ENCODE results near the gene EIF1AY.
"Not testable (repeated sequence)": the region's sequence is repeated elsewhere in the genome, so short reads cannot be mapped to it uniquely, and the experiment has no call there.

EIF1AY gene

DNA sequence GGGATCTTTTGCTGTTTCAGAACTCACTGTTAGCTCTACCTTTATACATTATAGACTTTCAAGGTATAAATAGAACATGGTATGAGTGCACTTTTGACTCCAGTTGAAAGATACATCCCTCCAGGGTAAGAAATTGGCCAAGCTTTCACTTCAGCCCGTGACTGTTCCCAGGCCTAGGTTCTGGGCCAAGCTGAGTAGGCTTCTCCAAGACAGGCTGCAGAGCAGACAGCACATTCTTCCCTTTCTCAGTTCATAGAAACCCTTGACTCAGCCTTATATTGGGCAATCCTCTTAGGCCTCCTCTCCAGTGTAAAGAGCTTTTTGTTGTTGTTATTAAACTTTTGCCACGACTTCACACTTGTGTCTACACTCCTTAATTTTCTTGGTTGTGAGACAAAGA, 29.5 kb upstream of the EIF1AY start:
- DNase-seq, result no peak
- in situ Hi-C loops (cut with HindIII; ENCODE audit: low pct_ligation_motif_present, low sequenced_read_pairs), result no loop called here
- TF ChIP-seq, protein P1, sequence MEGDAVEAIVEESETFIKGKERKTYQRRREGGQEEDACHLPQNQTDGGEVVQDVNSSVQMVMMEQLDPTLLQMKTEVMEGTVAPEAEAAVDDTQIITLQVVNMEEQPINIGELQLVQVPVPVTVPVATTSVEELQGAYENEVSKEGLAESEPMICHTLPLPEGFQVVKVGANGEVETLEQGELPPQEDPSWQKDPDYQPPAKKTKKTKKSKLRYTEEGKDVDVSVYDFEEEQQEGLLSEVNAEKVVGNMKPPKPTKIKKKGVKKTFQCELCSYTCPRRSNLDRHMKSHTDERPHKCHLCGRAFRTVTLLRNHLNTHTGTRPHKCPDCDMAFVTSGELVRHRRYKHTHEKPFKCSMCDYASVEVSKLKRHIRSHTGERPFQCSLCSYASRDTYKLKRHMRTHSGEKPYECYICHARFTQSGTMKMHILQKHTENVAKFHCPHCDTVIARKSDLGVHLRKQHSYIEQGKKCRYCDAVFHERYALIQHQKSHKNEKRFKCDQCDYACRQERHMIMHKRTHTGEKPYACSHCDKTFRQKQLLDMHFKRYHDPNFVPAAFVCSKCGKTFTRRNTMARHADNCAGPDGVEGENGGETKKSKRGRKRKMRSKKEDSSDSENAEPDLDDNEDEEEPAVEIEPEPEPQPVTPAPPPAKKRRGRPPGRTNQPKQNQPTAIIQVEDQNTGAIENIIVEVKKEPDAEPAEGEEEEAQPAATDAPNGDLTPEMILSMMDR (IDR thresholded peaks at IDR 0.05; ENCODE audit: low read depth, low read length, missing control alignments), result no peak

GRCh38 chrY:20549289-20549688, 26.3 kb upstream of the EIF1AY start:
- no peak for DNase-seq
- in situ Hi-C loops (cut with HindIII; ENCODE audit: low pct_ligation_motif_present, low sequenced_read_pairs), result no loop called here
- Histone ChIP-seq H3K36me3 (replicated peaks) (no peaks in the 10 kb centered on the region), H3K27me3 (replicated peaks) (no peaks in the 10 kb centered on the region), H3K27ac (no peak overlapping the region), H3K4me3 (ENCODE audit: low read depth, low read length) (no peak overlapping the region)
- TF ChIP-seq, protein P1 (IDR thresholded peaks at IDR 0.05; ENCODE audit: low read depth, low read length, missing control alignments), result no peak

More for the DNA sequence above, 29.5 kb upstream of the EIF1AY start:
- Histone ChIP-seq H3K4me3 (ENCODE audit: low read depth, low read length) (no peak overlapping the region), H3K27ac (no peak overlapping the region), H3K36me3 (replicated peaks) (no peaks in the 10 kb centered on the region), H3K27me3 (replicated peaks) (no peaks in the 10 kb centered on the region)

- Histone ChIP-seq H3K36me3 (replicated peaks) (no peaks in the 10 kb centered on the region), H3K4me3 (ENCODE audit: low read depth, low read length) (no peak overlapping the region), H3K27ac (no peak overlapping the region), H3K27me3 (replicated peaks) (no peaks in the 10 kb centered on the region)
- in situ Hi-C loops (cut with HindIII; ENCODE audit: low pct_ligation_motif_present, low sequenced_read_pairs), result no loop called here
- TF ChIP-seq, protein P1 (IDR thresholded peaks at IDR 0.05; ENCODE audit: low read depth, low read length, missing control alignments), result no peak
- no peak for DNase-seq
Measured at GRCh38 chrY:20551840-20552239, 23.7 kb upstream of the EIF1AY start.

DNA sequence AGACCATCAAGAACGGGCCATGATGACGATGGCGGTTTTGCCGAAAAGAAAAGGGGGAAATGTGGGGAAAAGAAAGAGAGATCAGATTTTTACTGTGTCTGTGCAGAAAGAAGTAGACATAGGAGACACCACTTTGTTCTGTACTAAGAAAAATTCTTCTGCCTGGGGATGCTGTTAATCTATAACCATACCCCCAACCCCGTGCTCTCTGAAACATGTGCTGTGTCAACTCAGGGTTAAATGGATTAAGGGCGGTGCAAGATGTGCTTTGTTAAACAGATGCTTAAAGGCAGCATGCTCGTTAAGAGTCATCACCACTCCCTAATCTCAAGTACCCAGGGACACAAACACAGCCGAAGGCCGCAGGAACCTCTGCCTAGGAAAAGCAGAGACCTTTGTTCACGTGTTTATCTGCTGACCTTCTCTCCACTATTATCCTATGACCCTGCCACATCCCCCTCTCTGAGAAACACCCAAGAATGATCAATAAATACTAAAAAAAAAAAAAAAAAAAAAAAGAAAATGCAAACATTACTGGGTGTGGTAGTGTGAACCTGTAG, 22.7 kb upstream of the EIF1AY start:
- DNase-seq; H3K4me3 ChIP-seq (ENCODE audit: low read depth, low read length); H3K36me3 ChIP-seq (replicated peaks); in situ Hi-C loops (cut with HindIII; ENCODE audit: low pct_ligation_motif_present, low sequenced_read_pairs); H3K27ac ChIP-seq; H3K27me3 ChIP-seq (replicated peaks): not testable (repeated sequence)

GRCh38 chrY:20555820-20556219, 19.8 kb upstream of the EIF1AY start:
- DNase-seq, result no peak
- no peaks in the 10 kb centered on the region for H3K36me3 ChIP-seq (replicated peaks)
- H3K27ac ChIP-seq, result no peak overlapping the region
- TF ChIP-seq, protein P1 (IDR thresholded peaks at IDR 0.05; ENCODE audit: low read depth, low read length, missing control alignments), result no peak
- in situ Hi-C loops (cut with HindIII; ENCODE audit: low pct_ligation_motif_present, low sequenced_read_pairs), result no loop called here
- no peaks in the 10 kb centered on the region for H3K27me3 ChIP-seq (replicated peaks)
- H3K4me3 ChIP-seq (ENCODE audit: low read depth, low read length), result no peak overlapping the region

DNA sequence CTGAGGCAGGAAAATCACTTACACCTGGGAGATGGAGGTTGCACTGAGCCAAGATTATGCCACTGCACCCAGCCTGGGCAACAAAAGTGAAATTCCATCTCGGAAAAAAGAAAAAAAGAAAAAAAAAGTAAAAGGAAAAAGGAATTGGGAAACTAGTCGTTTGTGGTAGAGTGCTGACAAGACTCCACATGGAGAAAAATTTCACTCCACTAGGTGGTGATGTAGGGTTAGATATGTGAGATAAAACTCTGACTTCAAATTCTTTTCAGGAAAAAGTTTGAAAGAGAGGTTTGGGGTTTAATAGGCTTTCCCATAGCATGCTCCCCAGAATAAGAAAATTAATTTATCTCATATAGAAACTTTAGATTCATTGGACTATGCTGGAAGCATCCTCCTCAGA, 16.9 kb upstream of the EIF1AY start:
- DNase-seq, result no peak
- TF ChIP-seq, protein P1 (IDR thresholded peaks at IDR 0.05; ENCODE audit: low read depth, low read length, missing control alignments), result no peak
- no peaks in the 10 kb centered on the region for H3K27me3 ChIP-seq (replicated peaks)
- no peak overlapping the region for H3K4me3 ChIP-seq (ENCODE audit: low read depth, low read length)
- no peaks in the 10 kb centered on the region for H3K36me3 ChIP-seq (replicated peaks)
- no peak overlapping the region for H3K27ac ChIP-seq
- in situ Hi-C loops (cut with HindIII; ENCODE audit: low pct_ligation_motif_present, low sequenced_read_pairs), result no loop called here
